ENCODE results near the gene EPHB3.

EPHB3 gene

DNA sequence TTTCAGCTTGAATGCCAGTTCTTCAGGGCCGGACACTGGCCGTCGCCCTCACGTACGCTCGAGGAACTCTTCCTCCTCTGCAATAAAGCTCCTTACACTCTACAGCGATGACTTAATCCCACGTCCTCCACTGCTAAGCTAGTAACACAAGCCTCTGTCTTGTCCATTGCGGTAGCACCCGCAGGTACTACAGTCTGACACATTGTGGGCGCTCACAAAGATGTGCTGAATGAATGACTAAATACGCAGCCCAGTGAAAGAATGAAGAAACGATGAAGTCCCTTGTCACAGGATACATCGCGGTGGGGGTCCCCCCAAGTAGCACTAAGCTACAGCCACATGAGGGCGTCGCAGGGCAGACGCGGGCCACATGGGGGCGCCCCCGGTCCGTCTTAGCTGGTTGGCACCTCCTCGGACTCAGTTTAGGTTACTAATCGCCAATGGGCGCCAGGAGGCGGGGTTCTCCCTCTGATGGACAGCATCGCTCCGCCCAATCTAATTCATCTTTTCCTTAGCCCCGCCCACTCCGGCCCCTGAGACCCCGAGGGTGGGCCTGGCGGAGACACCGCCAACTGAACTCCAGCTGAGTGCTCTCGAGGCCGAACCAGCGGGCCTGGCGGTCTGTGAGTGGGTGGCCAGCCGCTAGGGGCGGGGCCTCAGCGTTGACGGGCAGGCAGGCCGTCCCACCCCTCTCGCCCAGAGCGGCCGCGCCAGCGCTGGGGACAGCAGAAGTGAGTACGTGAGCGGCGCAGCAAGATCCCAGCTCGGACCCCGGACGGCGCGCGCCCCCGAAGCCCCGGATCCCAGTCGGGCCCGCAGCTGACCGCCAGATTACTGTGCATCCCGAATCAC is at the start of gene EPHB3:
TSS of gene EPHB3 (plus strand) at position 725 of the 852 bp plus-strand sequence. CDS start 451 bp downstream, outside the sequence.
- DNase-seq (ENCODE audit: low spot score in 2 of 2), result peak; percentile 79 to 86
- Mint-ChIP-seq H3K9me3 (no peaks in the 10 kb centered on the region), H3K4me3 (peak within 1 kb of the TSS; percentile 54), H3K27me3 (peaks cover 84% of the 10 kb centered on the region), H3K27ac (ENCODE audit: low read depth) (peak within 1 kb of the TSS; percentile 85), H3K36me3 (ENCODE audit: insufficient read depth) (no peaks in the 10 kb centered on the region), H3K4me1 (peaks cover 16% of the 10 kb centered on the region)
- ATAC-seq (replicated peaks; ENCODE audit: extremely low read depth, poor library complexity, severe bottlenecking), result peak; percentile 75

DNA sequence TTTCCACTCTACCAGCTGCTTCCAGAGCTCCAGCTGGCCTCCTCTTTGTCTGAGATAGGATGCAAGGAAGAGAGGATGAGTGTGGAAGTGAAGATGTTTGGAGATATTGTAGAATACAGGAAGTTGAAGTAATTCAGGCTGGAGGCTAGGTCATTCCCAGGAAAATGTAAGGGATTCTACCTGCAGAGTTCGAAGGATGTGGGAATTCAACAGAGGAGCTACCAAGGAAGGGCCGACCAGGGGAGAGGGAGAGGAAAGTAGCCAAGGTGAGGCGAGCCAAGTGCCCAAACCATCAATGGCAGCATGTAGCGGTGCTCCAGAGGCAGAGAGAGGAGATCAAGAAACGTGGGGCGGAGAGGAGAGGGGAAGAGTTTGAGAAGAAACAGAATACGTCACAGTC is 49.0 kb upstream of the EPHB3 start:
- DNase-seq (ENCODE audit: low spot score in 2 of 2) (no peak), ATAC-seq (replicated peaks; ENCODE audit: extremely low read depth, poor library complexity, severe bottlenecking) (no peak)
- Mint-ChIP-seq H3K36me3 (ENCODE audit: insufficient read depth) (peaks cover 2% of the 10 kb centered on the region), H3K4me1 (no peaks in the 10 kb centered on the region), H3K9me3 (no peaks in the 10 kb centered on the region), H3K27me3 (peaks cover 97% of the 10 kb centered on the region), H3K27ac (ENCODE audit: low read depth) (no peak overlapping the region), H3K4me3 (no peak overlapping the region)

DNA sequence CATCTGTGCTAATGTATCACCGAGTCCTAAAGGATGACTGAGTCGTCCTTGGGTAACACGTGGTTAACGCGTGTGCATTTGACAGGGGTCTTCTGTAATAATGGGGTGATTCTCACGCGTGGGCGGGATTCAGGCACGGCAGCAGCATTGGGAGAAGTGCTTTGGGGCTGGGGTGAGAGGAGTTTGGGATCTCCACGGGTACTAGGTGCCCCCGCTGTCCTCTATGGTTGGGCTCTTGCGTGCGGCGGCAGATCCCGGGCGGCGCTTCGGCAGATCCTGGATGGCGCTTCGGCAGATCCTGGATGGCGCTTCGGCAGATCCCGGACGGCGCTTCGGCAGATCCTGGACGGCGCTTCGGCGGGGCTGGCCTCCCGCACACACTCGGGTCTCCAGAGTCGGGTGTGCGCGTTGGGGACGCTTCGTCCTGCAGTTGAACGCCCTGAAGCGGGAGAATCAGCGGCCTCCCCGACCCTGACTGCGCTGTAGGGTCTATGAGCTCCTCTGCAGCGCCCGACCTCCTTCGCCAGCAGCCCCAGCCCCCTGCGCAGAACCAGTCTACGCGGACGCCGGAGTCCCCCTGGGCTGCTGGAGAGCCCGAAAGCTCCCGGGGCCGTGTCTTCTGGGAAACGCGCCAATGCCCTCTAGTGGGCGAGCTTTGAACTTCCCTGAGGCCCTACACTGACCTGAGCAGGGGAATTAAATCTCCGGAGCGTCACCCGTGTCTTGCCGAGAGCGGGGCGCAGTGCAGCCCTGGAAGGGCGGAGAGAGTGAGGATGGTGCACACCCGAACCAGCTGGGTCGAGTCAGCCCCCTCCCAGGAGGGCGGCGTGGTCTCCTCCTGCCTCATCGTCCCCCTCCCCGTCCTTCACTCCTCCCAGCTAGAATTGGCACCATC is 48.1 kb upstream of the EPHB3 start:
- H3K36me3 Mint-ChIP-seq (ENCODE audit: insufficient read depth), result peaks cover 2% of the 10 kb centered on the region
- H3K27ac Mint-ChIP-seq (ENCODE audit: low read depth), result no peak overlapping the region
- no peaks in the 10 kb centered on the region for H3K9me3 Mint-ChIP-seq
- H3K4me3 Mint-ChIP-seq, result peak overlapping the region; percentile 21
- DNase-seq (ENCODE audit: low spot score in 2 of 2) (peak; percentile 69 to 75), ATAC-seq (replicated peaks; ENCODE audit: extremely low read depth, poor library complexity, severe bottlenecking) (peak; percentile 98)
- peaks cover 97% of the 10 kb centered on the region for H3K27me3 Mint-ChIP-seq
- no peaks in the 10 kb centered on the region for H3K4me1 Mint-ChIP-seq

DNA sequence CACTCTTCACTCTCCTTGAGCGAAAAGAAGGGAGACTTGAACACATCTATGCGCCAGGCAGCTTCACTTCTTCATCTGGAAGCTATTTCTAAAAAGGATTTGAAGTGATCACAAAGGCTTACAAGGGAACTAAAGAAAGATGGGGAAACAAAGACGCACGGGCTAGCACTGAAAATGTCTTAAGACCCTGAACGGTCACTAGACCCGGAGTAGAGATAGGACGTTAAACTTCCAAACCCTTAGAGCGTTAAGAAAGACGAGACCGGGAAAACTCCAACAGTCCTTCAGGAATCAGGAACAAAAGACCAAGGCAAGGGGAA is 47.5 kb upstream of the EPHB3 start:
- H3K4me3 Mint-ChIP-seq, result no peak overlapping the region
- DNase-seq (ENCODE audit: low spot score in 2 of 2) (no peak), ATAC-seq (replicated peaks; ENCODE audit: extremely low read depth, poor library complexity, severe bottlenecking) (no peak)
- peaks cover 2% of the 10 kb centered on the region for H3K36me3 Mint-ChIP-seq (ENCODE audit: insufficient read depth)
- H3K27ac Mint-ChIP-seq (ENCODE audit: low read depth), result no peak overlapping the region
- no peaks in the 10 kb centered on the region for H3K9me3 Mint-ChIP-seq
- peaks cover 100% of the 10 kb centered on the region for H3K27me3 Mint-ChIP-seq
- H3K4me1 Mint-ChIP-seq, result no peaks in the 10 kb centered on the region

DNA sequence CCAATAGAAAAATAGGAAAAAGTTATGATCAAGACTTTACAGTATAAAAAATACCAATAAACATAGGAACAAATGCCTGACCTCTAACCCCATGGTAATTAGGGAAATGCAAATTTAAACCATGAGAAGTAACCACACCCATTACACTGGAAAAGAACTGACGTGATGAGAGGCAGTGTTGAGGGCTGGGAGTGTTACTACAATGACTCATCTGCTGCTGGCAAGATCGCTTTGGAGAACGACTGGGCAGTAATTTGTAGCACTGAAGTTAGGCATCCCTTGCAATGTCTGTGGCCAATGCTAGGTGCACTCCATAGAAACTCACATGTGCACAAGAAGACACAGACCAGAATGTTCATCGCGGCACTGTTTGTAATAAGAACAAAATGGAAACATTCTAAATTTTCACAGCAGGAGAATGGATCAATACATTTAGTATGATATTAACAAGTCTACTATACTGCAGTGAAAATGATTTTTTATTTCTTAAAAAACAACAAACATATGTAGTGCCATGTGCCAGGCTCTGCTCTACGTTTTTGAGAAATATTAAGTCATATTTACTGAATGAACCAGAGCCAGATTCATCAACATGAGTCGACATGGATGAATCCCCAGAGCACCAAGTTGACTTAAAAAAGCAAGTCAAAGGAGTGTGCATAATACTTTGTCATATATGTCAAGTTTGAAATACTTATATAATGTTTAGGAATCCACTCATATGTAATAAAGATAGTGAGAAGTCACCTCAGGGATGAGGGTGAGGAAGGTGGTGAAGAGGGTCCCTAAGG is 37.6 kb upstream of the EPHB3 start:
- no peak overlapping the region for H3K27ac Mint-ChIP-seq (ENCODE audit: low read depth)
- no peak overlapping the region for H3K4me3 Mint-ChIP-seq
- no peaks in the 10 kb centered on the region for H3K36me3 Mint-ChIP-seq (ENCODE audit: insufficient read depth)
- peaks cover 79% of the 10 kb centered on the region for H3K27me3 Mint-ChIP-seq
- ATAC-seq (replicated peaks; ENCODE audit: extremely low read depth, poor library complexity, severe bottlenecking) (peak; percentile 40), DNase-seq (ENCODE audit: low spot score in 2 of 2) (no peak)
- H3K4me1 Mint-ChIP-seq, result peaks cover 7% of the 10 kb centered on the region
- H3K9me3 Mint-ChIP-seq, result no peaks in the 10 kb centered on the region

DNA sequence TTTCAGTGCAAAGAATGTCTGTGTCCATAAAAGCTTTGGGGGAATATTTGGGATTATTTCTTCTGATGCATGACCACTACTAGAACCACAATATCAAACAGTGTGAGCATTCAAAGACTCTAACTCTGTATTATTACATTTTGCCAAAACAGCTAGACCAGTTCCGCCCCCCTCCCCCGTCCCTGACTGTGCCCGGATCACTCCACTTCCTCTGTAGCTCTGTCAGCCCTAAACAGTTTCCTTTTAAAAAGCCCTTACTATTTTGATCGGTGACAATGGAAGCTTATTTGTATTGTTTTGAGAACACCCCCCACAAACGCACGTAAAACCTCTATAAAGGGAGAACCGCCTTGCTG is 36.6 kb upstream of the EPHB3 start:
- peak overlapping the region; percentile 77 for H3K4me3 Mint-ChIP-seq
- H3K4me1 Mint-ChIP-seq, result peaks cover 7% of the 10 kb centered on the region
- no peak overlapping the region for H3K27ac Mint-ChIP-seq (ENCODE audit: low read depth)
- H3K9me3 Mint-ChIP-seq, result no peaks in the 10 kb centered on the region
- H3K36me3 Mint-ChIP-seq (ENCODE audit: insufficient read depth), result no peaks in the 10 kb centered on the region
- peak; percentile 61 for ATAC-seq (replicated peaks; ENCODE audit: extremely low read depth, poor library complexity, severe bottlenecking)
- H3K27me3 Mint-ChIP-seq, result peaks cover 79% of the 10 kb centered on the region
- no peak for DNase-seq (ENCODE audit: low spot score in 2 of 2)

DNA sequence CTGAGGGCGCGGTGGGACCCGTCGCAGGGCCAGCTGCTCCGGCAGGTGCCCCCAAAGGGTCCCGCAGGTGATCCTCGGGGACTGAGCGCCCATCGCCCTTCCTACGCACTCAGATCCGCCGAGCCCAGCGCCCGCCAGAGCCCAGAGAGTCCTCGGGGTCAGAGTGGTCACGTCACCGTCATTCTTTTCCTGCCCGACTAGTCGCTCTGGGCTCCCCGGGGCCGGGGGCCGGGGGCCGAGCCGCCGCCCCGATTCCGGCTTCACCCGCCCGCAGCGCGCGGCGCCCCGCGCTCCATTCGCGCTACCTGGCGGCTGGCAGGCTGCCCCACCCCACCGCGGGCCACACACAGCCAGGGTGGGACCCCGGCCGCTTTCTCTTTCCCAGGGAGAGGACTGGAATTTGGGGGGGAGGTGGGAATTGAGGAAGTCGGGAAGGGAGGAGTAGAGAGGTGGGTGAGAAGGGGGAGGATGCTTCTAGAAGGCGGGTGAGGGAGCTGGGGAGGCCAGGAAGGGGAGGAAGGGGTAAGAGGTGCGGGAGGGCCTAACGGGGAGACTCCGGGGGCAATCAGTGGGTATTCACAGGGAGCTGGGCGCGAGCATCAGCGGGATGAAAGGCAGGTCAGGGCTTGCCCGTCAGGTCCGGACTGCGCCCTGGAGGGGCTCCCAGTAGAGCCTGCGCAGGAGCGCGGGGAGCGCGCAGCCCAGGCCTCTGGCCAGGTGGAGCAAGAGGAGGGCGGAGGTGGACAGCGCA is 36.1 kb upstream of the EPHB3 start:
- Mint-ChIP-seq H3K27ac (ENCODE audit: low read depth) (no peak overlapping the region), H3K4me3 (peak overlapping the region; percentile 77), H3K9me3 (no peaks in the 10 kb centered on the region), H3K27me3 (peaks cover 85% of the 10 kb centered on the region), H3K4me1 (peaks cover 7% of the 10 kb centered on the region), H3K36me3 (ENCODE audit: insufficient read depth) (no peaks in the 10 kb centered on the region)
- DNase-seq (ENCODE audit: low spot score in 2 of 2), result no peak
- ATAC-seq (replicated peaks; ENCODE audit: extremely low read depth, poor library complexity, severe bottlenecking), result peak; percentile 41

DNA sequence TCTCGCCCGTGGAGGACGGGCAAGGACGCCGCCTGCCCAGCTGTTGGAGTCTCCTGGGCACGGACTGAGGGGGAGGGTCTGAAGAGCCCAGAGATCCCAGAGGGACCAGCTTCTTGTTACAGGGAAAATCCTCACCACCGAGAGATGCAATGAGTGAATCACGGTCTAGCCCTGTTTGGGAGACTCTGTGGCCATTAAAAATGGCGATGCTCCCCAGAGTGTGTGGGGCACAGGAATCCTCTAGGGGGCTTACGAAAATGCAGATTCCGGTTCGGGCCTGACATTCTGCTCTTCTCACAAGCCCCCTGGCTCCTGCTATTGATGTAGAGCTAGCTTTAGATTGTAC is 35.5 kb upstream of the EPHB3 start:
- DNase-seq (ENCODE audit: low spot score in 2 of 2) (no peak), ATAC-seq (replicated peaks; ENCODE audit: extremely low read depth, poor library complexity, severe bottlenecking) (no peak)
- Mint-ChIP-seq H3K27me3 (peaks cover 90% of the 10 kb centered on the region), H3K9me3 (no peaks in the 10 kb centered on the region), H3K4me3 (peak overlapping the region; percentile 77), H3K27ac (ENCODE audit: low read depth) (no peak overlapping the region), H3K36me3 (ENCODE audit: insufficient read depth) (no peaks in the 10 kb centered on the region), H3K4me1 (peaks cover 7% of the 10 kb centered on the region)

DNA sequence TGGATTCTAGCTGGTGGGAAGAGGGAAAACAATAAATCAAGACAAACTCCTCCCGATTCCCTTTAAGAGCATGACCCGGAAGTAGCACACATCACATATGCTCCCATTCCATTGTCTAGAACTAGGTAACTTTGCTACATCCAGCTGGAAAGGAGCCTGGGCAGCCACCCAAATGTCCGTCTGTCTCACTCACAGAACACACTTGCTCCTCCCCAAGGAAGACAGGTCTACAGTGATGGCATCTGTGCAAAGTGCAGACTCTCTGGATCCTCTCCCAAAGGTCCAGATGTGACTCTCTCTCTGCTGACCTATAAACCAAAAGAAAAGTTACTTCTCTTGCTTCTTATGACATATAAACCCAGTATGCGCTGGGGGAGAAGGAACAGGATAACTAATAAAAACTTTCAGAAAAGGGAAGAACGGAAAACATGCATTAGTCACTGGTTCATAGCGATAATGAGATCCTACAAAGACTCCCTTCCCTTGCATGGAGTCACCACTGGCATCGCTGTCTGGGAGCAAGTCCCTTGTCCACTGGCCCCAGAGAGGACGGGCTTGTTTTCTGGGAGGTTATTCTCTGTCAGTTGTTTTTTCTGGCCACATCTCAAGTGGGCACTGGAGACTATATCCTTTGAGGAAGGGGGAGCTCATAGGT is 29.8 kb upstream of the EPHB3 start:
- Mint-ChIP-seq H3K27me3 (peaks cover 79% of the 10 kb centered on the region), H3K4me3 (no peak overlapping the region), H3K4me1 (no peaks in the 10 kb centered on the region), H3K27ac (ENCODE audit: low read depth) (no peak overlapping the region), H3K9me3 (no peaks in the 10 kb centered on the region), H3K36me3 (ENCODE audit: insufficient read depth) (no peaks in the 10 kb centered on the region)
- no peak for DNase-seq (ENCODE audit: low spot score in 2 of 2)
- ATAC-seq (replicated peaks; ENCODE audit: extremely low read depth, poor library complexity, severe bottlenecking), result no peak

DNA sequence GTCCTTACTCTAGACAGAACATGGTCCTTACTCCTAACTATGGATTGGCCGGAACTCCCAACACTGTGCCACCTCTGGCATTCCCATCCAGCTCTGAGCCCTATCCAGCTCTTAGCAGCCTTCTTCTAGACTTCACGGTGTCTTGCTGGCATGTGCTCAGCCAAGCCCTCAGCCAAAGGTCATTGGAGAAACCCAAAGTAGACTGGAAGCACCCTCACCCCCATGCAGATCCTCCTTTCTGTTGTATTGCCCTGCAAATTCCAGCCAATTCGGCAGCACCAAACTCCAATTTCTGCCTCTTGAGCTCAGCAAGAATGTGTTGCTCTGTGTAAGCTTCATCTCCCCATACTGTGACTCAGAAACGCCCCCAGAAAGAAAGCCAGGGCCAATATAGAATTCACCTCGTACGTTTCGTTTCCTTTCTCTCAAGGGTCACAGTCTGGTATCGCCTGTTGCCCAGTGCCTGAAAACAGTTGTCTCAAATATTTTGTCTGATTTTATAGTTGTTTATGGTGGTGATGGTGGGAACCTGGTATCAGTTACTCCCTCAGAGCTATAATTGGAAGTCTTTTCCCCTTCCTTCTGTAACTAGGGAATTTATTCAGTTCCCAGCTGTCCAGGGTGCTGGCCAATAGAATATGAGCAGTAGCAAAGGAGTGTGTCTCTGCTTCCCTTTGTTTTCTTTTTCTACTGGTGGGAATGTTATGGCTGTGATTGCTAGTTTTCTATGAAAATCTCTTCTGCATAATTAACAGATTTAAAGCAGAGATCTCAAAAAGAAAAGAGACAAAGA is 28.4 kb upstream of the EPHB3 start:
- Mint-ChIP-seq H3K27me3 (peaks cover 68% of the 10 kb centered on the region), H3K9me3 (no peaks in the 10 kb centered on the region)

More for the DNA sequence above, 28.4 kb upstream of the EPHB3 start:
- Mint-ChIP-seq H3K27ac (ENCODE audit: low read depth) (no peak overlapping the region), H3K4me1 (no peaks in the 10 kb centered on the region), H3K4me3 (no peak overlapping the region), H3K36me3 (ENCODE audit: insufficient read depth) (no peaks in the 10 kb centered on the region)
- DNase-seq (ENCODE audit: low spot score in 2 of 2), result no peak
- ATAC-seq (replicated peaks; ENCODE audit: extremely low read depth, poor library complexity, severe bottlenecking), result no peak
